ENCODE results near the gene MTMR3.

The MTMR3 gene

GRCh38 chr22:29914991-29915533 is 32.1 kb downstream of the MTMR3 start:
- no peak for DNase-seq

- DNase-seq = no peak
These were observed 33.1 kb downstream of the MTMR3 start for GRCh38 chr22:29916007-29916544.

- peak in 2 of 56 donors; percentile 2 to 3 for DNase-seq
These were observed 34.3 kb downstream of the MTMR3 start for GRCh38 chr22:29917052-29917902.

GRCh38 chr22:29925402-29925801 is 42.4 kb downstream of the MTMR3 start:
- no peak for DNase-seq

GRCh38 chr22:29926057-29926456 is 43.1 kb downstream of the MTMR3 start:
- DNase-seq = no peak

- no peak for DNase-seq
These were observed 49.2 kb downstream of the MTMR3 start for GRCh38 chr22:29932136-29932535.

- no peak for DNase-seq
These were observed 50.6 kb downstream of the MTMR3 start for GRCh38 chr22:29933619-29934018.

GRCh38 chr22:29934596-29934995 is 51.6 kb downstream of the MTMR3 start:
- no peak for DNase-seq

GRCh38 chr22:29936186-29936585 is 53.2 kb downstream of the MTMR3 start:
- no peak for DNase-seq

GRCh38 chr22:29937940-29938693 is 55.1 kb downstream of the MTMR3 start:
- DNase-seq = no peak

- DNase-seq = no peak
These were observed 57.6 kb downstream of the MTMR3 start for GRCh38 chr22:29940526-29940925.

GRCh38 chr22:29944339-29944738 is 61.4 kb downstream of the MTMR3 start:
- no peak for DNase-seq

GRCh38 chr22:29945435-29945834 is 62.5 kb downstream of the MTMR3 start:
- no peak for DNase-seq

GRCh38 chr22:29946220-29946619 is 63.2 kb downstream of the MTMR3 start:
- no peak for DNase-seq

GRCh38 chr22:29947410-29948384 is 64.7 kb downstream of the MTMR3 start:
- no peak for DNase-seq

- no peak for DNase-seq
These were observed 65.4 kb downstream of the MTMR3 start for GRCh38 chr22:29948385-29948769.

GRCh38 chr22:29949872-29950271 is 66.9 kb downstream of the MTMR3 start:
- no peak for DNase-seq

- DNase-seq = no peak
These were observed 68.9 kb downstream of the MTMR3 start for GRCh38 chr22:29951791-29952413.

GRCh38 chr22:29954203-29954855 is 71.4 kb downstream of the MTMR3 start:
- no peak for DNase-seq

- DNase-seq = no peak
These were observed 73.7 kb downstream of the MTMR3 start for GRCh38 chr22:29956680-29957079.
